Breast epithelium (tissue), 4 donors: ENCODE measurements around the gene RAD51D. TPM values are rescaled to one million over a fixed set of nuclear protein-coding genes. Genes with fewer than 3 reads are reported as not detected.
A peak's percentile ranks its signal among the peaks of the same experiment; 100 is the strongest.

Experiments used
- DNase-seq, 2 donors: peaks; one replicate each; pipeline ENCODE4 v3.0.0-alpha.2; 2019; ENCODE audit warnings: low spot score in 2 of 2
- H3K27ac ChIP-seq, 2 donors: fragments of 200-600 bp; sonication (generic) in 1 of 2; one replicate each; pipeline ENCODE4 v1.5.1; 2016 to 2019; ENCODE audit warnings: mild to moderate bottlenecking in 1 of 2
- H3K27me3 ChIP-seq, 2 donors: fragments of 200-600 bp; sonication (generic) in 1 of 2; one replicate each; pipeline versions ENCODE4 v1.5.1 to v1.6.0; 2017 to 2019; ENCODE audit warnings: control low read depth in 1 of 2, mild to moderate bottlenecking in 1 of 2
- H3K36me3 ChIP-seq: fragments of 200-600 bp; one replicate; pipeline ENCODE4 v1.5.1; 2019
- H3K4me1 ChIP-seq, 2 donors: fragments of 200-600 bp; sonication (generic); one replicate each; pipeline ENCODE4 v1.5.1; 2016 to 2019; ENCODE audit warnings: control low read depth in 1 of 2
- H3K4me3 ChIP-seq, 3 donors: fragments of 200-600 bp; sonication (generic); 1 replicate in 2 of 3; 2 replicates in 1 of 3; pipeline ENCODE4 v1.5.1; 2016 to 2019; ENCODE audit warnings: mild to moderate bottlenecking in 3 of 3, moderate library complexity in 2 of 3
- H3K9me3 ChIP-seq, 2 donors: fragments of 200-600 bp; sonication (generic) in 1 of 2; one replicate each; pipeline ENCODE4 v1.5.1; 2016 to 2019; ENCODE audit warnings: control low read depth in 1 of 2
- CTCF ChIP-seq, 3 donors: fragments of 450-650 bp; IDR thresholded peaks; one replicate each; pipeline ENCODE4 v1.5.1; 2016 to 2017; ENCODE audit warnings: antibody characterized with exemption in 3 of 3, mild to moderate bottlenecking in 3 of 3, moderate library complexity in 3 of 3
- POLR2A ChIP-seq: fragments of 450-650 bp; IDR thresholded peaks from one replicate; pipeline ENCODE4 v1.6.1; 2016; ENCODE audit warnings: antibody characterized with exemption, mild to moderate bottlenecking, moderate library complexity
- POLR2AphosphoS5 ChIP-seq, 3 donors: sonication (generic); formaldehyde crosslinking; IDR thresholded peaks; one replicate each; pipeline ENCODE4 v1.6.1; 2017; ENCODE audit warnings: antibody characterized with exemption in 3 of 3
- intact Hi-C: fragments of 100-400 bp; cut with DNase I; formaldehyde crosslinking; loops from one replicate; pipeline ENCODE4 v1.15.1; 2023; ENCODE audit warnings: low total_unique reads
- total RNA-seq, 3 donors: library from RNA; depleted of rRNA; stranded (reverse); fragments of >200 nt; gene quantifications; one replicate each; pipeline ENCODE4 v1.1.0, GENCODE V29; 2016

RAD51D gene
- total RNA-seq, 3 donors from 2014 or later: 7.9 to 12.6 (median 10.5) TPM

DNA sequence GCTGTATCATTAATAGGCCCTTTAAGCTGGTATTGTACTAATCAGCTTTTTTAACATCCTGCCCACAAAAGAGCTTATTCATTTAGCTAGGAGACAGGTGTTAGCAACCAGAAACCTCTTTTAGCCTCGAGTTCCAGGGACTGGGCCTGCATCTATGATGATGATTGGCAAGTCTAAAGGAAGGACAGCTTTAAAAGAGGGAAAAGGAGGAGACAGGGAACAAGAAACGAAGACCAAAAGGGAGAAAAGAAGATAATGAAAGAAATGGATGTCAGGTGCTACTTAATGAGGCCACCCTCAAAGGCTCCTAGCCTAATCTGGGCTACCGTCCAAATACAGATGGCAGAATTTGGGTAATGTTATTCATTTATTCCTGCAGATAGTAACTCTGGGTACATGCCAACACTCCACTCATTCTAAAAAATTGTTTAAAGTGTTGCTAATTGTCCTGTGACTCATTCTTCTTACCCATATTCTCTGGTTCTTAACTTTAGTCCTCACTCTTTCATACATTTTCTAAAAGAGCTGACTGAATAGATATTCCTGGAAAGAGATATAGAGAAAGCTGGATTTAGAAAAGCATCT lies 37.5 kb downstream of the RAD51D start:
- intact Hi-C loops: no loop called here
- Histone ChIP-seq H3K27me3 (no peaks in the 10 kb centered on the region), H3K27ac (peak overlapping the region in 1 of 2 donors; percentile 5), H3K9me3 (no peaks in the 10 kb centered on the region), H3K36me3 (no peaks in the 10 kb centered on the region), H3K4me3 (no peak overlapping the region), H3K4me1 (no peaks in the 10 kb centered on the region)
- DNase-seq: no peak
- TF ChIP-seq POLR2A (no peak), POLR2AphosphoS5 (IDR thresholded peaks at IDR 0.05) (no peak), CTCF (IDR thresholded peaks at IDR 0.05) (no peak)

GRCh38 chr17:35081638-35082037 lies 38.0 kb downstream of the RAD51D start:
- Histone ChIP-seq H3K4me1 (no peaks in the 10 kb centered on the region), H3K27ac (peak overlapping the region in 1 of 2 donors; percentile 5), H3K27me3 (no peaks in the 10 kb centered on the region), H3K36me3 (no peaks in the 10 kb centered on the region), H3K9me3 (no peaks in the 10 kb centered on the region), H3K4me3 (no peak overlapping the region)
- TF ChIP-seq POLR2AphosphoS5 (IDR thresholded peaks at IDR 0.05) (no peak), CTCF (IDR thresholded peaks at IDR 0.05) (no peak), POLR2A (no peak)
- intact Hi-C loops: no loop called here
- no peak for DNase-seq

GRCh38 chr17:35080536-35080935 lies 39.1 kb downstream of the RAD51D start:
- intact Hi-C loops: no loop called here

DNA sequence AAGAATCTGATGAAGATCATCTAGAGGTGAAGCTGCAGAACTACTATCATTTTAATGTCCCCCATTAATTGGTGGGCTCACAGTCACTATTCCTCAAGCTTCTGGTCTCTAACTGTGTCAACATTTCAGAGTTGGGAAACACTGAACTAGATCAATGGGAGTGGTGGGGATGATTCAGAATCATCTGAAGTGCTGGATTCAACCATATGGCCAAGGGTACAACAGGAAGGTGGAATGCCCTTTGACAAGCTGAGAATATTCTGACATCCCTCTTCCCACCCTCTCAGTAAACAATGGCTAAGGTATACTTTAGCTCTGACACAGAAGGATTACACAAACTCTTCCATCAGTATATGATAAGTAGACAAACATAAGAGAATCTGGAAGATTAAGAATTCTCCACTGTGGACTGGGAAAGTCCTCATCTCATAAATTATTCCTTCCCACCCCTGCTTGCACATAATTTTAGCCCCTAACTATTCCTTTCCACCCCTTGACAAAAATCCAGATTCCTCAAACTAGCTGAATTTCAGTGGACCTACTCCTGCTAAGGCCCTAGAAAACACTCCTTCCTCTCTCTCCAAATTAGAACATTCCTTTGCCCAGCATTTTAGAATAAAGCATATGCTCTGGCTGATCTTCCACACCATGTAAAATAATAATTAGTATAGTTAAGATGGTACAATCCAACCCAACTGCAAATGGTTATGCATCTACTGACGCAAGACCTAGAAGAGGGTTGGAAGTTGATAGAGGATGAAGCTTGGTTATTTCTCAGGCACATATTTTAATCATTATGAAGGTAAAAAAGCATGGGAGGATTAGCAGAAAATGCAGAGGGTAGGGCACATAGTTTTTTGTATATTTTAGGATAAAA lies 39.9 kb downstream of the RAD51D start:
- TF ChIP-seq POLR2A (no peak), CTCF (IDR thresholded peaks at IDR 0.05) (no peak), POLR2AphosphoS5 (IDR thresholded peaks at IDR 0.05) (no peak)
- H3K27me3 ChIP-seq: no peaks in the 10 kb centered on the region
- no peaks in the 10 kb centered on the region for H3K9me3 ChIP-seq
- H3K27ac ChIP-seq: no peak overlapping the region
- H3K4me3 ChIP-seq: no peak overlapping the region
- no peaks in the 10 kb centered on the region for H3K36me3 ChIP-seq
- DNase-seq: no peak
- intact Hi-C loops: no loop called here
- no peaks in the 10 kb centered on the region for H3K4me1 ChIP-seq

More at GRCh38 chr17:35080536-35080935, 39.1 kb downstream of the RAD51D start:
- DNase-seq: no peak
- no peak overlapping the region for H3K27ac ChIP-seq
- no peak overlapping the region for H3K4me3 ChIP-seq
- no peaks in the 10 kb centered on the region for H3K36me3 ChIP-seq
- no peaks in the 10 kb centered on the region for H3K4me1 ChIP-seq
- H3K27me3 ChIP-seq: no peaks in the 10 kb centered on the region
- TF ChIP-seq POLR2AphosphoS5 (IDR thresholded peaks at IDR 0.05) (no peak), POLR2A (no peak)
- H3K9me3 ChIP-seq: no peaks in the 10 kb centered on the region

DNA sequence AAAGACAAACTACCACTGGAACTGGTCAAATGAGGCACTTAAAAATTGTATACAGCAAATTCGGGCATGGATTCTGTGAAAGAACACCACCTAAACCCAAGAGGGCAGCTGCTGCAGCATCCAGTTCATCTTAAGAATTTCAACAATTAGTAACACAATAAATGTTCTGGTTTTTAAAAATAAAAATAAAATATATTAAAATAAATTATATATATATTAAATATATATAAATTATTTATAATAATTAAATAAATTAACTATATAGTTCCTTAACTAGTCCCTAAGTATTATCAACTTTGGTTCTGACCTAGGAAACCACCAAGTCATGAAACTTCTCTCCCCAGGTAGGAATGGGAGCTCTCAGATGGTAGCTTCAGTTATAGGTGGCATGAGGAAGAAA lies 42.8 kb downstream of the RAD51D start:
- H3K9me3 ChIP-seq: no peaks in the 10 kb centered on the region
- TF ChIP-seq POLR2AphosphoS5 (IDR thresholded peaks at IDR 0.05): no peak
- no peak for TF ChIP-seq POLR2A
- TF ChIP-seq CTCF (IDR thresholded peaks at IDR 0.05): no peak
- H3K27me3 ChIP-seq: no peaks in the 10 kb centered on the region
- no peaks in the 10 kb centered on the region for H3K4me1 ChIP-seq
- intact Hi-C loops: no loop called here
- no peak overlapping the region for H3K27ac ChIP-seq
- H3K4me3 ChIP-seq: no peak overlapping the region
- H3K36me3 ChIP-seq: no peaks in the 10 kb centered on the region
- DNase-seq: no peak
